Endothelial cell of umbilical vein (primary cell): ENCODE data around the gene COL6A2. TPM values are rescaled to one million over a fixed set of nuclear protein-coding genes. Genes with fewer than 3 reads are reported as not detected.

Experiments used
- BruUV-seq: library from RNA; stranded (reverse); fragments of 400-500 nt; replicated peaks from 2 replicates; lab custom pipeline; 2021; lab: Mats Ljungman, UMichigan
- CTCF ChIA-PET: fragments of 300-600, 350-600 bp; sonication (Branson Sonifier 250); formaldehyde crosslinking; loops from one replicate; lab custom pipeline; 2021; ENCODE audit warnings: antibody characterized with exemption, inconsistent platforms; lab: Charles Lee
- POLR2A ChIA-PET: fragments of 300-600, 350-600 bp; sonication (Branson Sonifier 250); formaldehyde crosslinking; loops from one replicate; lab custom pipeline; 2021; ENCODE audit warnings: antibody characterized with exemption, inconsistent platforms; lab: Charles Lee
- DNase-seq: peaks from one replicate; pipeline ENCODE4 v3.0.0-alpha.2; 2011; ENCODE audit warnings: low read depth, low spot score
- FAIRE-seq: peaks from 2 replicates; lab custom pipeline; 2011; peaks lifted over from hg19 to GRCh38; lab: Jason Lieb, UNC
- H2AFZ ChIP-seq: 2 replicates; pipeline ENCODE4 v1.6.0; 2012; ENCODE audit warnings: low read depth, low read length, control low read depth, inconsistent platforms
- H3K27ac ChIP-seq: 2 replicates; pipeline ENCODE4 v1.5.1; 2011; ENCODE audit warnings: low read depth, mild to moderate bottlenecking, control low read depth, low read length, moderate library complexity; ENCODE audit not compliant: insufficient read depth
- H3K27me3 ChIP-seq, 2 experiments: 2 replicates each; pipeline versions ENCODE4 v1.6.0 to v1.6.1; 2011; ENCODE audit warnings: low read length in 2 of 2, mixed read lengths in 1 of 2; ENCODE audit not compliant: control insufficient read depth in 2 of 2, insufficient read depth in 2 of 2
- H3K36me3 ChIP-seq, 2 experiments: 2 replicates in 1 of 2; 3 replicates in 1 of 2; pipeline ENCODE4 v1.5.1; 2011; ENCODE audit warnings: low read length in 2 of 2, mild to moderate bottlenecking in 1 of 2, moderate library complexity in 1 of 2; ENCODE audit not compliant: control insufficient read depth in 2 of 2, insufficient read depth in 2 of 2; ENCODE audit errors: extremely low read depth in 1 of 2
- H3K4me1 ChIP-seq: 3 replicates; pipeline ENCODE4 v1.5.1; 2011; ENCODE audit warnings: mild to moderate bottlenecking, low read length; ENCODE audit not compliant: control insufficient read depth, insufficient read depth; ENCODE audit errors: extremely low read depth
- H3K4me2 ChIP-seq: 2 replicates; pipeline ENCODE4 v1.6.1; 2011; ENCODE audit warnings: low read length, control low read depth, mixed read lengths; ENCODE audit not compliant: insufficient read depth
- H3K4me3 ChIP-seq, 3 experiments: fragments of 200-600 bp in 1 of 3; sonication (generic), shearing (Covaris generic) in 1 of 3; replicated peaks in 1 of 3; 2 replicates each; pipeline ENCODE4 v1.5.1; 2011 to 2016; ENCODE audit warnings: control low read depth in 3 of 3, low read length in 3 of 3, mild to moderate bottlenecking in 2 of 3, inconsistent platforms in 1 of 3, low read depth in 1 of 3, moderate library complexity in 1 of 3; ENCODE audit not compliant: insufficient read depth in 1 of 3
- H3K79me2 ChIP-seq: 2 replicates; pipeline ENCODE4 v1.6.0; 2012; ENCODE audit warnings: low read length, inconsistent platforms; ENCODE audit not compliant: control insufficient read depth, insufficient read depth
- H3K9ac ChIP-seq: replicated peaks from 2 replicates; pipeline ENCODE3; 2011; ENCODE audit warnings: low read length, control low read depth; ENCODE audit not compliant: insufficient read depth; ENCODE audit errors: extremely low read depth
- H3K9me1 ChIP-seq: replicated peaks from 3 replicates; pipeline ENCODE4 v1.6.0; 2011; ENCODE audit warnings: mild to moderate bottlenecking, low read length; ENCODE audit not compliant: control insufficient read depth, insufficient read depth; ENCODE audit errors: extremely low read depth
- H3K9me3 ChIP-seq: replicated peaks from 2 replicates; pipeline ENCODE4 v1.5.1; 2012; ENCODE audit warnings: low read length, inconsistent platforms; ENCODE audit not compliant: control insufficient read depth, insufficient read depth
- H4K20me1 ChIP-seq: replicated peaks from 2 replicates; pipeline ENCODE3; 2011; ENCODE audit warnings: mild to moderate bottlenecking, low read length; ENCODE audit not compliant: control insufficient read depth, insufficient read depth; ENCODE audit errors: extremely low read depth
- CTCF ChIP-seq, 2 donors: IDR thresholded peaks; 1 replicate in 1 of 2; 2 replicates in 1 of 2; pipeline ENCODE4 v1.5.1; 2011; ENCODE audit warnings: low read length in 2 of 2, mild to moderate bottlenecking in 2 of 2, moderate library complexity in 2 of 2, control low read depth in 1 of 2, inconsistent platforms in 1 of 2, low read depth in 1 of 2; ENCODE audit not compliant: insufficient read depth in 1 of 2; ENCODE audit errors: extremely low read depth in 1 of 2
- EZH2 ChIP-seq: IDR thresholded peaks from 2 replicates; pipeline ENCODE4 v1.6.1; 2012; ENCODE audit warnings: borderline replicate concordance, low read depth, mild to moderate bottlenecking, moderate library complexity, low read length, inconsistent platforms; ENCODE audit not compliant: severe bottlenecking
- FOS ChIP-seq: IDR thresholded peaks from 2 replicates; pipeline ENCODE4 v1.6.1; 2011; ENCODE audit warnings: mild to moderate bottlenecking, low read length, moderate library complexity, borderline replicate concordance; ENCODE audit not compliant: insufficient read depth
- GATA2 ChIP-seq: IDR thresholded peaks from 2 replicates; pipeline ENCODE4 v1.7.0; 2011; ENCODE audit warnings: low read depth, mild to moderate bottlenecking, moderate library complexity, mixed read lengths, low read length; ENCODE audit not compliant: insufficient read length, insufficient read depth
- JUN ChIP-seq: IDR thresholded peaks from 2 replicates; pipeline ENCODE4 v1.6.1; 2011; ENCODE audit warnings: borderline replicate concordance, low read depth; ENCODE audit not compliant: insufficient read length, insufficient read depth
- MAX ChIP-seq: IDR thresholded peaks from 2 replicates; pipeline ENCODE4 v1.6.1; 2011; ENCODE audit not compliant: insufficient read depth, insufficient read length
- MYC ChIP-seq: IDR thresholded peaks from one replicate; pipeline ENCODE4 v1.6.1; 2011; ENCODE audit warnings: mild to moderate bottlenecking, low read depth, low read length
- POLR2A ChIP-seq: IDR thresholded peaks from 2 replicates; pipeline ENCODE4 v1.6.1; 2012; ENCODE audit warnings: low read depth, mild to moderate bottlenecking, control low read depth, low read length
- POLR2AphosphoS5 ChIP-seq: IDR thresholded peaks from 2 replicates; pipeline ENCODE4 v1.6.1; 2012; ENCODE audit warnings: low read depth, mild to moderate bottlenecking, control low read depth, low read length, moderate library complexity; ENCODE audit not compliant: insufficient read depth
- dilution Hi-C: fragments of 300-500 bp; cut with MboI; formaldehyde crosslinking; loops from one replicate; pipeline ENCODE4 v1.15.0; 2019; ENCODE audit warnings: low sequenced_read_pairs; ENCODE audit not compliant: extremely low pct_ligation_motif_present
- intact Hi-C: fragments of 100-400 bp; cut with micrococcal nuclease; formaldehyde crosslinking; loops from one replicate; pipeline ENCODE4 v1.10.0; 2022
- polyA plus RNA-seq, 4 experiments: library from polyadenylated mRNA; depleted of rRNA in 3 of 4; stranded (reverse) in 3 of 4; unstranded in 1 of 4; fragments of >200 nt; gene quantifications; 2 replicates each; pipeline versions ENCODE4 v1.2.1 to v1.2.3, GENCODE V29; 2011 to 2012; ENCODE audit warnings: missing spikeins in 1 of 4
- total RNA-seq: library from RNA; stranded (reverse); gene quantifications from 2 replicates; pipeline ENCODE4 v1.2.3, GENCODE V29; 2021

Gene COL6A2
- total and polyA plus RNA-seq, 2 donors (not counting 3 experiments of a cell fraction or from before 2014, with no cell fraction given), result 3.4 to 6.1 TPM

- no peaks in the 10 kb centered on the region for H3K4me1 ChIP-seq
- no peak for FAIRE-seq
Observed at GRCh38 chr21:46095814-46096595, 1.9 kb upstream of the COL6A2 start.

More at GRCh38 chr21:46095814-46096595, 1.9 kb upstream of the COL6A2 start:
- Histone ChIP-seq H2AFZ (no peak overlapping the region), H3K4me3 (no peak overlapping the region), H3K27me3 (peaks cover 21 to 23% of the 10 kb centered on the region in 2 experiments), H3K9me3 (no peaks in the 10 kb centered on the region), H3K9me1 (no peaks in the 10 kb centered on the region), H3K9ac (no peak overlapping the region), H3K36me3 (no peaks in the 10 kb centered on the region), H3K79me2 (no peaks in the 10 kb centered on the region), H3K27ac (no peak overlapping the region), H4K20me1 (no peaks in the 10 kb centered on the region), H3K4me2 (no peak overlapping the region)
- TF ChIP-seq FOS, result no peak
- TF ChIP-seq MYC, result no peak
- no peak for TF ChIP-seq CTCF (IDR thresholded peaks at IDR 0.05; ENCODE audit: extremely low read depth in 1 of 2, insufficient read depth in 1 of 2, low read depth in 1 of 2, low read length in 2 of 2)
- no peak for TF ChIP-seq POLR2AphosphoS5
- no peak for TF ChIP-seq POLR2A
- no peak for TF ChIP-seq GATA2
- TF ChIP-seq EZH2, result no peak
- no peak for TF ChIP-seq JUN
- no peak for TF ChIP-seq MAX
- DNase-seq, result no peak
- ChIA-PET POLR2A (no interaction called here), CTCF (no interaction called here)
- intact Hi-C loops, result loop anchor here (5.0 kb wide), 1 partner anchor 124 kb away; no protein-coding TSS in a partner anchor
- no TSS peak for BruUV-seq
- dilution Hi-C loops, result no loop called here
